Tibial nerve (tissue), 3 donors: Measurements from ENCODE around the gene ODAD3.

ENCODE experiments used
- CTCF ChIP-seq, 5 experiments: fragments of 200-600 bp in 3 of 5; fragments of 450-650 bp in 2 of 5; sonication (generic) in 3 of 5; IDR thresholded peaks; one replicate each; pipeline ENCODE4 v1.5.1; 2016 to 2019; ENCODE audit warnings: antibody characterized with exemption in 5 of 5, mild to moderate bottlenecking in 3 of 5, moderate library complexity in 2 of 5
- POLR2A ChIP-seq, 2 donors: fragments of 450-650 bp; IDR thresholded peaks; one replicate each; pipeline ENCODE4 v1.6.1; 2017; ENCODE audit warnings: antibody characterized with exemption in 2 of 2, mild to moderate bottlenecking in 2 of 2, moderate library complexity in 2 of 2

GRCh38 chr19:11464333-11465265, 29.7 kb upstream of the ODAD3 start:
- no peak for TF ChIP-seq CTCF (IDR thresholded peaks at IDR 0.05)
- no peak for TF ChIP-seq POLR2A (IDR thresholded peaks at IDR 0.05)
